Endothelial cell of umbilical vein (primary cell): ENCODE data around the gene MDFIC. TPM values are rescaled to one million over a fixed set of nuclear protein-coding genes. Genes with fewer than 3 reads are reported as not detected.

Experiments used
- BruUV-seq: library from RNA; stranded (reverse); fragments of 400-500 nt; replicated peaks from 2 replicates; lab custom pipeline; 2021; lab: Mats Ljungman, UMichigan
- CTCF ChIA-PET: fragments of 300-600, 350-600 bp; sonication (Branson Sonifier 250); formaldehyde crosslinking; loops from one replicate; lab custom pipeline; 2021; ENCODE audit warnings: antibody characterized with exemption, inconsistent platforms; lab: Charles Lee
- POLR2A ChIA-PET: fragments of 300-600, 350-600 bp; sonication (Branson Sonifier 250); formaldehyde crosslinking; loops from one replicate; lab custom pipeline; 2021; ENCODE audit warnings: antibody characterized with exemption, inconsistent platforms; lab: Charles Lee
- DNase-seq: peaks from one replicate; pipeline ENCODE4 v3.0.0-alpha.2; 2011; ENCODE audit warnings: low read depth, low spot score
- FAIRE-seq: peaks from 2 replicates; lab custom pipeline; 2011; peaks lifted over from hg19 to GRCh38; lab: Jason Lieb, UNC
- H2AFZ ChIP-seq: 2 replicates; pipeline ENCODE4 v1.6.0; 2012; ENCODE audit warnings: low read depth, low read length, control low read depth, inconsistent platforms
- H3K27ac ChIP-seq: 2 replicates; pipeline ENCODE4 v1.5.1; 2011; ENCODE audit warnings: low read depth, mild to moderate bottlenecking, control low read depth, low read length, moderate library complexity; ENCODE audit not compliant: insufficient read depth
- H3K27me3 ChIP-seq, 2 experiments: 2 replicates each; pipeline versions ENCODE4 v1.6.0 to v1.6.1; 2011; ENCODE audit warnings: low read length in 2 of 2, mixed read lengths in 1 of 2; ENCODE audit not compliant: control insufficient read depth in 2 of 2, insufficient read depth in 2 of 2
- H3K36me3 ChIP-seq, 2 experiments: 2 replicates in 1 of 2; 3 replicates in 1 of 2; pipeline ENCODE4 v1.5.1; 2011; ENCODE audit warnings: low read length in 2 of 2, mild to moderate bottlenecking in 1 of 2, moderate library complexity in 1 of 2; ENCODE audit not compliant: control insufficient read depth in 2 of 2, insufficient read depth in 2 of 2; ENCODE audit errors: extremely low read depth in 1 of 2
- H3K4me1 ChIP-seq: 3 replicates; pipeline ENCODE4 v1.5.1; 2011; ENCODE audit warnings: mild to moderate bottlenecking, low read length; ENCODE audit not compliant: control insufficient read depth, insufficient read depth; ENCODE audit errors: extremely low read depth
- H3K4me2 ChIP-seq: 2 replicates; pipeline ENCODE4 v1.6.1; 2011; ENCODE audit warnings: low read length, control low read depth, mixed read lengths; ENCODE audit not compliant: insufficient read depth
- H3K4me3 ChIP-seq, 3 experiments: fragments of 200-600 bp in 1 of 3; sonication (generic), shearing (Covaris generic) in 1 of 3; replicated peaks in 1 of 3; 2 replicates each; pipeline ENCODE4 v1.5.1; 2011 to 2016; ENCODE audit warnings: control low read depth in 3 of 3, low read length in 3 of 3, mild to moderate bottlenecking in 2 of 3, inconsistent platforms in 1 of 3, low read depth in 1 of 3, moderate library complexity in 1 of 3; ENCODE audit not compliant: insufficient read depth in 1 of 3
- H3K79me2 ChIP-seq: 2 replicates; pipeline ENCODE4 v1.6.0; 2012; ENCODE audit warnings: low read length, inconsistent platforms; ENCODE audit not compliant: control insufficient read depth, insufficient read depth
- H3K9ac ChIP-seq: replicated peaks from 2 replicates; pipeline ENCODE3; 2011; ENCODE audit warnings: low read length, control low read depth; ENCODE audit not compliant: insufficient read depth; ENCODE audit errors: extremely low read depth
- H3K9me1 ChIP-seq: replicated peaks from 3 replicates; pipeline ENCODE4 v1.6.0; 2011; ENCODE audit warnings: mild to moderate bottlenecking, low read length; ENCODE audit not compliant: control insufficient read depth, insufficient read depth; ENCODE audit errors: extremely low read depth
- H3K9me3 ChIP-seq: replicated peaks from 2 replicates; pipeline ENCODE4 v1.5.1; 2012; ENCODE audit warnings: low read length, inconsistent platforms; ENCODE audit not compliant: control insufficient read depth, insufficient read depth
- H4K20me1 ChIP-seq: replicated peaks from 2 replicates; pipeline ENCODE3; 2011; ENCODE audit warnings: mild to moderate bottlenecking, low read length; ENCODE audit not compliant: control insufficient read depth, insufficient read depth; ENCODE audit errors: extremely low read depth
- CTCF ChIP-seq, 2 donors: IDR thresholded peaks; 1 replicate in 1 of 2; 2 replicates in 1 of 2; pipeline ENCODE4 v1.5.1; 2011; ENCODE audit warnings: low read length in 2 of 2, mild to moderate bottlenecking in 2 of 2, moderate library complexity in 2 of 2, control low read depth in 1 of 2, inconsistent platforms in 1 of 2, low read depth in 1 of 2; ENCODE audit not compliant: insufficient read depth in 1 of 2; ENCODE audit errors: extremely low read depth in 1 of 2
- EZH2 ChIP-seq: IDR thresholded peaks from 2 replicates; pipeline ENCODE4 v1.6.1; 2012; ENCODE audit warnings: borderline replicate concordance, low read depth, mild to moderate bottlenecking, moderate library complexity, low read length, inconsistent platforms; ENCODE audit not compliant: severe bottlenecking
- FOS ChIP-seq: IDR thresholded peaks from 2 replicates; pipeline ENCODE4 v1.6.1; 2011; ENCODE audit warnings: mild to moderate bottlenecking, low read length, moderate library complexity, borderline replicate concordance; ENCODE audit not compliant: insufficient read depth
- GATA2 ChIP-seq: IDR thresholded peaks from 2 replicates; pipeline ENCODE4 v1.7.0; 2011; ENCODE audit warnings: low read depth, mild to moderate bottlenecking, moderate library complexity, mixed read lengths, low read length; ENCODE audit not compliant: insufficient read length, insufficient read depth
- JUN ChIP-seq: IDR thresholded peaks from 2 replicates; pipeline ENCODE4 v1.6.1; 2011; ENCODE audit warnings: borderline replicate concordance, low read depth; ENCODE audit not compliant: insufficient read length, insufficient read depth
- MYC ChIP-seq: IDR thresholded peaks from one replicate; pipeline ENCODE4 v1.6.1; 2011; ENCODE audit warnings: mild to moderate bottlenecking, low read depth, low read length
- POLR2AphosphoS5 ChIP-seq: IDR thresholded peaks from 2 replicates; pipeline ENCODE4 v1.6.1; 2012; ENCODE audit warnings: low read depth, mild to moderate bottlenecking, control low read depth, low read length, moderate library complexity; ENCODE audit not compliant: insufficient read depth
- dilution Hi-C: fragments of 300-500 bp; cut with MboI; formaldehyde crosslinking; loops from one replicate; pipeline ENCODE4 v1.15.0; 2019; ENCODE audit warnings: low sequenced_read_pairs; ENCODE audit not compliant: extremely low pct_ligation_motif_present
- intact Hi-C: fragments of 100-400 bp; cut with micrococcal nuclease; formaldehyde crosslinking; loops from one replicate; pipeline ENCODE4 v1.10.0; 2022
- polyA plus RNA-seq, 4 experiments: library from polyadenylated mRNA; depleted of rRNA in 3 of 4; stranded (reverse) in 3 of 4; unstranded in 1 of 4; fragments of >200 nt; gene quantifications; 2 replicates each; pipeline versions ENCODE4 v1.2.1 to v1.2.3, GENCODE V29; 2011 to 2012; ENCODE audit warnings: missing spikeins in 1 of 4
- total RNA-seq: library from RNA; stranded (reverse); gene quantifications from 2 replicates; pipeline ENCODE4 v1.2.3, GENCODE V29; 2021

Gene MDFIC
- total and polyA plus RNA-seq, 2 donors (not counting 3 experiments of a cell fraction or from before 2014, with no cell fraction given): 6.5 to 14.2 TPM

- DNase-seq: no peak
- FAIRE-seq: no peak
- dilution Hi-C loops: no loop called here
- Histone ChIP-seq H3K9ac (no peak overlapping the region), H4K20me1 (no peaks in the 10 kb centered on the region), H3K4me1 (no peaks in the 10 kb centered on the region), H3K36me3 (no peaks in the 10 kb centered on the region), H3K79me2 (no peaks in the 10 kb centered on the region), H3K4me3 (no peak overlapping the region), H2AFZ (no peak overlapping the region), H3K27ac (no peak overlapping the region), H3K9me3 (no peaks in the 10 kb centered on the region), H3K27me3 (no peaks in the 10 kb centered on the region), H3K9me1 (no peaks in the 10 kb centered on the region), H3K4me2 (no peak overlapping the region)
- BruUV-seq: no TSS peak
- ChIA-PET POLR2A (no interaction called here), CTCF (interaction anchor here (2.3 kb wide), 1 partner anchor 74 kb away, joined by 6 read pairs; no protein-coding TSS in a partner anchor)
- intact Hi-C loops: no loop called here
- no peak for TF ChIP-seq EZH2
- no peak for TF ChIP-seq MYC
- TF ChIP-seq CTCF (IDR thresholded peaks at IDR 0.05; ENCODE audit: extremely low read depth in 1 of 2, insufficient read depth in 1 of 2, low read depth in 1 of 2, low read length in 2 of 2): no peak
- TF ChIP-seq POLR2AphosphoS5: no peak
- no peak for TF ChIP-seq GATA2
- TF ChIP-seq FOS: no peak
- no peak for TF ChIP-seq JUN
These were observed 17.7 kb downstream of the MDFIC start for GRCh38 chr7:114939484-114940097.
